Fibroblast of skin of left biceps (primary cell): ENCODE results near the gene AMIGO2.
"Not testable (repeated sequence)": the region's sequence is repeated elsewhere in the genome, so short reads cannot be mapped to it uniquely, and the experiment has no call there.

Experiments used
- DNase-seq, 2 experiments: peaks; one replicate each; pipeline ENCODE4 v3.0.0-alpha.2; 2013; ENCODE audit warnings: low read depth in 2 of 2

Gene AMIGO2

GRCh38 chr12:47079468-47079980 is at the start of gene AMIGO2, which contains the start of gene PCED1B:
Gene AMIGO2 (minus strand): TSS chr12:47079959. CDS start chr12:47079002, 957 bp downstream.
Gene PCED1B (plus strand): TSS chr12:47079621. CDS start chr12:47235064, 155,443 bp downstream.
- DNase-seq: no peak

- no peak for DNase-seq
Observed at GRCh38 chr12:47126246-47126645, 46.5 kb upstream of the AMIGO2 start.

GRCh38 chr12:47124451-47124850 is 44.7 kb upstream of the AMIGO2 start:
- no peak for DNase-seq

- DNase-seq: no peak
Observed at GRCh38 chr12:47123730-47124129, 44.0 kb upstream of the AMIGO2 start.

- no peak for DNase-seq
Observed at GRCh38 chr12:47122602-47123001, 42.8 kb upstream of the AMIGO2 start.

GRCh38 chr12:47121146-47121545 is 41.4 kb upstream of the AMIGO2 start:
- no peak for DNase-seq

- DNase-seq: no peak
Observed at GRCh38 chr12:47120736-47121135, 41.0 kb upstream of the AMIGO2 start.

GRCh38 chr12:47117305-47117704 is 37.5 kb upstream of the AMIGO2 start:
- DNase-seq: not testable (repeated sequence)

GRCh38 chr12:47114481-47114892 is 34.7 kb upstream of the AMIGO2 start:
- DNase-seq: peak in 1 of 2 experiments; percentile 18

- no peak for DNase-seq
Observed at GRCh38 chr12:47112679-47113078, 32.9 kb upstream of the AMIGO2 start.

- DNase-seq: no peak
Observed at GRCh38 chr12:47111854-47112253, 32.1 kb upstream of the AMIGO2 start.

- no peak for DNase-seq
Observed at GRCh38 chr12:47111392-47111778, 31.6 kb upstream of the AMIGO2 start.

- DNase-seq: no peak
Observed at GRCh38 chr12:47110718-47111391, 31.1 kb upstream of the AMIGO2 start.

GRCh38 chr12:47110011-47110541 is 30.3 kb upstream of the AMIGO2 start:
- no peak for DNase-seq

- no peak for DNase-seq
Observed at GRCh38 chr12:47107926-47108325, 28.2 kb upstream of the AMIGO2 start.

GRCh38 chr12:47107446-47107845 is 27.7 kb upstream of the AMIGO2 start:
- DNase-seq: no peak

- no peak for DNase-seq
Observed at GRCh38 chr12:47105914-47106674, 26.3 kb upstream of the AMIGO2 start.

GRCh38 chr12:47102845-47103651 is 23.3 kb upstream of the AMIGO2 start:
- DNase-seq: peak; percentile 88 to 89

- DNase-seq: no peak
Observed at GRCh38 chr12:47102406-47102805, 22.6 kb upstream of the AMIGO2 start.

- DNase-seq: no peak
Observed at GRCh38 chr12:47100160-47100559, 20.4 kb upstream of the AMIGO2 start.

GRCh38 chr12:47099610-47100009 is 19.9 kb upstream of the AMIGO2 start:
- DNase-seq: no peak

- no peak for DNase-seq
Observed at GRCh38 chr12:47098099-47098498, 18.3 kb upstream of the AMIGO2 start.
